Stimulated activated CD4-positive, alpha-beta T cell treated with anti-CD3 and anti-CD28 coated beads, TNF-alpha, amount 100 ng/mL, for 1 hour (primary cell): ENCODE results near the gene RGL3.
"Not testable (repeated sequence)": the region's sequence is repeated elsewhere in the genome, so short reads cannot be mapped to it uniquely, and the experiment has no call there.

Source experiments
- DNase-seq, 3 donors: peaks; one replicate each; pipeline ENCODE4 v3.0.0-alpha.2; 2020; ENCODE audit warnings: low read depth in 3 of 3, low spot score in 1 of 3

RGL3 gene

GRCh38 chr19:11383706-11384048 lies 35.4 kb downstream of the RGL3 start:
- no peak for DNase-seq

DNA sequence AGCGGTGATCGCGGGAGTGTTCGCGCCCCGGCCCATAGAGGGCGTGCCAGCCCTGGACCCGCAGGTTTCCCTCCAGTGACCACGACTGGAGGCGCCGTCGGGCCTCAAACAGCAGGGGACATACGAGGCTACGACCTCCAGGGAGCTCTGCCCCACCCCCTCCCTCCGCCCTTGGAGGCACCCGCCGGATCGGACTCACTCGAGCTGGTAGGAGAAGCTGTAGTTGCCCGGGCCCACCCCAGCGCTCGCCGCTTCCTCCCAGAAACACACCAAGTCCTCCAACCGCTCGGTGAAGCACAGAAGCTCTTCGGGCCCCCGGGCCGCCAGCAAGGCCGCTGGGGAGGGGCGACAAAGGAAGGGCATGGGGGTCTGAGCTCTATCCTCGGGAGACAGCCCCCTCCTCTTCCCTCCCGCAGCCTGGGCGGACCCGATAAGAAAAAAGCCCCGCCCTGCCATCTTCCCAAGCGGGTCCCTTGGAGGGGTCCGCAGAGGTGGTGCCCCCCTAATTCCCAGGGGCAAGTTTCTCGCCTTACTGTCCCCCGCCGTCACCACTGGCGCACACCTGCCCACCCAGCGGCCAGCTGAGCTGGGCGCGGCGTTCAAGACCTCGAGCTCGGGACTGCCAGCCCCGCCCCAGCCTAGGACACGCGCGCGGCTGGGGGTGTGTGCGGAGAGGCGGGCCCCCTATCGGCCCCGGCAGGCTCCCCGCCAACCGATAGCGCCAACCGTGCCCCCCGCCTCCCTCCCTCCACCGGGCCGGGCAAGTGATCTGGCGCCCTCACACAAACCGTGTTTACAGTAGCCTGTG lies 36.0 kb downstream of the RGL3 start:
- DNase-seq: no peak

GRCh38 chr19:11380653-11381537 lies 38.2 kb downstream of the RGL3 start:
- peak; percentile 88 to 95 (median 94) for DNase-seq

DNA sequence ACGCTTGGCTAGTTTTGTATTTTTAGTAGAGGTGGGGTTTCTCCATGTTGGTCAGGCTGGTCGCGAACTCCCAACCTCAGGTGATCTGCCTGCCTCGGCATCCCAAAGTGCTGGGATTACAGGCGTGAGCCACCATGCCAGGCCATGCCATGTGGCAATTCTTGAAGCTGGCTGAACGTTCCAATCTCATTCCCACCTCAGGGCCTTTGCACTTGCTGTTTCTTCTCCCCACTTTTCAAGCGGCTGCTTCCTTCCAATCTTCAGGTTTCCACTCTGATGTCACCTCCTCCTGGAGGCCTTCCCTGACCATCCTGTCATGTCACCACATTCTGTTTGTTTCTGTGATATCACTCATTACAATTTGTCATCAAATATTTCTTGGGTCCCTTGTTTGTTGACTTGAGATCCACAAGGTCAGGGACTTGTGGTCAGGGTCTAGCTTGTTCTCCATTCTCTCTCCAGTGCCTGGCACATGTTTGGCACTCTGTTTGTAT lies 39.2 kb downstream of the RGL3 start:
- DNase-seq: no peak

GRCh38 chr19:11379269-11379845 lies 39.8 kb downstream of the RGL3 start:
- not testable (repeated sequence) for DNase-seq

DNA sequence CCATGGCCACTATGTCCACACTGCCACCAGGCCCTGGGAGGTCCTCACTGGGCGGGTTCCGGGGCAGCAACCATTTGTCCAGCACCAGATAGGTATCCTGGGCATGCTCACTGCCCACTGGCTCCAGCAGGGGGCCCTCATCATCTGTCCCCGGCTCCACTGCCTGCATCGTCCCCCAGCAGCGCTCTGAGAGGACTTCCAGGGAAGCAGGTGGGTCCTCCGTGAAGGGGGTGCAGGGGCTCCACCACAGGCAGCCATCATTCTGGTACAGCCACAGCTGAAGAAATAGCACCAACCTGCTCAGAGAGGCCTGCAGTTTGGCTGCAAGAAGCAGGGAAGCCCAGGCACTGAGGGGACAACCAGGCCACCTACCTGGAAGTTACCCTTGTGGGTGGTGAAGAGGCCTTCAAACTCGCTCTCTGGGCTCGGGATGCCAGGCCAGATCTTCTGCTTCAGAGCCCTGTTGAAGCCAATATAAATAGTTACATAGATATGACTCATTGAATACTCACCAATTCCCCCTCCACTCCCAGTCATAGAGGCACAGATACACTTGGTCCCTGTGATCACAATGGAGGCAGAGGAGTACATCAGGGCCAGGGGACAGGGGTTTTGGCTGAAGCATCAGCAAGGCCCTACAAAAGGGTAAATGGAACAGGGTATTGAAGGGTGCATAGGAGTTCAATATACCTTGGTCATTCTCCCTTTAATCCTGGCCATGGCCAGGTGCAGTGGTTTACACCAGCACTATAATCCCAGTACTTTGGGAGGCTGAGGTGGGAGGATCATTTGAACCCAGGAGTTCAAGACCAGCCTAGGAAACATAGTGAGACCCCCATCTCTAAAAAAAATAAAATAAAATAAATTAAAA lies 40.6 kb downstream of the RGL3 start:
- DNase-seq: no peak

DNA sequence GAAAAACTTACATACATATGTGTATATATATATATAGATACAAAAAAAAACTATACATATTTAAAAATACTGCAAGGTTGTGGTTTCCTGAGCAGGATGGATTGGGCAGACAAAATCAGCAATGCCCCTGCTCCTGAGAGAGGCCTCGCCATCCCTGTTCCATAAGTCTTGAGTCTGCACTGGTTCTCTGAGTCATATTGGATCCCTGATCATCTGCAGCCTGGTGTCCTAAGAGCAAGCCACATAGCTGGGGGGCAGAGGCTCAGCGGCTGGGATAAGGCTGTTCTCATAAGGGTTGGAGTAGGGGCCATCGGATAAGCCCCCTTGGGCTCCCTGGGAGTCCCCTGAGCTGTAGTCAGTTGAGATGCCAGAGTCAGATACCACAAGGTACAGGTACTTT lies 41.4 kb downstream of the RGL3 start:
- DNase-seq: no peak

GRCh38 chr19:11377237-11377636 lies 41.9 kb downstream of the RGL3 start:
- DNase-seq: no peak

GRCh38 chr19:11375143-11375948 lies 43.8 kb downstream of the RGL3 start:
- peak in 2 of 3 donors; percentile 35 to 45 for DNase-seq

DNA sequence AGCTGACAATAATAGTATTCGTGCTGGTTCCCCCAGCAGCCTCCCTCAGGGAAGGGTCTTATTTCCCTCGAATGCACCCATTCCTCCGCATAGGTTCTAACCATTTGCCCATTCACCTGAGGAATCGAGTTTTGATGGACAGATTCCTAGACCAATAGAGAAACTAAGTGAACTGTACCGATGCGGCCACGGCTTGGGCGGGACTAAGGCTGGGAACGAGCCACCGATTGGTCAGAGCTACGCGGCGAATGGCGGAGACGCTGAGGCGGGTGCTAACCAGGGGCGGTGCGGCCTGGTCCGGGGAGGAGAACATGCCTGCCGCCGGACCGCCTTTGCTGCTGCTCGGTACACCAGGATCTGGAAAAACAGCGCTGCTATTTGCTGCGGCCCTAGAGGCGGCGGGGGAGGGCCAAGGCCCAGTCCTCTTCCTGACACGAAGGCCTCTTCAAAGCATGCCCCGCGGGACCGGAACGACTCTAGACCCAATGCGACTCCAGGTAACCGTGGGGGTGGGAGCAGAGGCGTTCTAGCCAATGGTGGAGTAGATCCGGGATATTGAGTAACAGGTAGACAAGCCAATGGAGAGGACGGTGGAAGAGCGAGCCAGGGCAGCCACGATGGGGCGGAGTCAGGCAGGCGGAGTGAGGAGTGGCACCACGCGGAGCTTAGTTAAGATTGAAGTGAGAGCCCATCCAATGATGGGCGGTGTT lies 44.5 kb downstream of the RGL3 start, which contains the start of gene SWSAP1:
Gene SWSAP1, plus strand, starts transcription at position 234 of the 710 bp plus-strand sequence. Its CDS starts 15 bp downstream, at position 249.
- DNase-seq: peak; percentile 89 to 94 (median 91)

DNA sequence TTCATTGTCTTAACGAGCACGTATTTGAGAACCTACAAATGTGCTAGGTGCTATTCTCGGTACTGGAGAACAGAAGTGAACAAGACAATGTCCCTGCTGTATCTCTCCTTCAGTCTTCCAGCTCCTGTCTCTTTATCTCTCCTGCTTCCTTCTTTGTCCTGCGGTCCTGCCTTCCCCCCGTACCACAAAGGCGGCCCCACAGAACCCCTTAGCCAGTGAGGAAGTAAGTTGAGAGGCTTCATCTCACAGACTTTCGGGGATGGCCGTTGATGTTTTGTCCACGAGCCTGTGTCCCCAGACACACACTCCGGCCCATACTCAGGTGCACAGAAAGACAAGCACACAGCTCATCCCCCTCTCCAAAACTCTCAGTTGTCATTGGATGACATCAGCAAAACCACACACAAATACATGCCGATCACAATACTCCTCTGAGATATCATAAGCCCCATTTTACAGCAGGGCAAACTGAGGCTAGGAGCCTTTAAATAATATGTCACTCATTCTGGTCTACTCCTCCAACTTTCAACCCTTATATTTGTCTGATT lies 45.2 kb downstream of the RGL3 start:
- DNase-seq: no peak

DNA sequence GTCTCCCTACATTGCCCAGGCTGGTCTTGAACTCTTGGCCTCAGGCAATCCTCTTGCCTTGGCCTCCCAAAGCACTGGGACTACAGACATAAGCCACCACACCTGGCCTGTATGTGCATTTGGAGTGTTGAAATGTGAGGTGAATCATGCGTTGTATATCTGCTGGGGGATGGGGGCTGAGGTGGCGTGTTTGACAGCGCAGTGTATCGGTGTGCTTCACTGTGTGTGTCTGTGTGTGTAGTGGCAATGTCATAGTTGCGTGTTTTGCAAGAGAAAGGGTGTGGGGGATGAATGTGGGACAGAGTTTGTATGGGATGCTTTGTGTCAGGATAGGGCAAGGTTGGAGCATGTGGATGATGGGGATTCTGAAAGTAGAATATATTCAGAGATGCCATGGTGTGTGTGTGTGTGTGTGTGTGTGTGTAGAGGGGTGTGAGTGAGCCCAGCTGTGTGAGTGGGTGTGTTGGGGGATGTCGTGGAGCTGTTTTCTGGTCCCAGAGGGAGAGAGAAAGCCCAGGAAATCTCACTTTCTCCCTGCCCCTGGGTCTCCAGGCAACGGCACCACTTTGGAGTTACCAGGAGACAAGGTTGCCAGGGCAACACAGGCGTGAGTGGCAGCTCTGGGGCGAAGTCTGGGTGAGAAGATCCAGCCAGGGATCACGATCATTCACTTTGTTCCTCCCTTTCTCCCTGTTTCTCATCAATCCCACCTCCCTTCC lies 45.8 kb downstream of the RGL3 start:
- DNase-seq: no peak

- no peak for DNase-seq
Measured at GRCh38 chr19:11370744-11371143, 48.4 kb downstream of the RGL3 start.

GRCh38 chr19:11367528-11367927 lies 51.6 kb downstream of the RGL3 start:
- no peak for DNase-seq

- no peak for DNase-seq
Measured at GRCh38 chr19:11365557-11366117, 53.5 kb downstream of the RGL3 start.

- no peak for DNase-seq
Measured at GRCh38 chr19:11364935-11365334, 54.2 kb downstream of the RGL3 start.

GRCh38 chr19:11364296-11364904 lies 54.7 kb downstream of the RGL3 start:
- DNase-seq: no peak
